SH-SY5Y (cell line): Measurements from ENCODE around the gene ACVR2B.

Experiments used
- GATA2 ChIP-seq: IDR thresholded peaks from 2 replicates; pipeline ENCODE4 v1.6.1; 2011; ENCODE audit warnings: mild to moderate bottlenecking, low read depth, low read length
- GATA3 ChIP-seq: IDR thresholded peaks from 2 replicates; pipeline ENCODE4 v1.6.1; 2011; ENCODE audit warnings: low read depth, mild to moderate bottlenecking, low read length, moderate library complexity

GRCh38 chr3:38453913-38454177 is 155 bp downstream of the ACVR2B start:
- no peak for TF ChIP-seq GATA2
- no peak for TF ChIP-seq GATA3
